Hindlimb muscle (tissue), 1 donor: Measurements from ENCODE around the gene TMEM119. TPM values are rescaled to one million over a fixed set of nuclear protein-coding genes. Genes with fewer than 3 reads are reported as not detected.
A peak's percentile ranks its signal among the peaks of the same experiment; 100 is the strongest.
"Not testable (repeated sequence)": the region's sequence is repeated elsewhere in the genome, so short reads cannot be mapped to it uniquely, and the experiment has no call there.

Experiments
- DNase-seq: peaks from one replicate; pipeline ENCODE4 v3.0.0-alpha.2; 2013
- polyA plus RNA-seq: library from polyadenylated mRNA; unstranded; fragments of 120-200 nt; gene quantifications from one replicate; pipeline ENCODE4 v1.2.1, GENCODE V29; 2013; ENCODE audit not compliant: insufficient read length

The TMEM119 gene
- polyA plus RNA-seq, 1 donor: 30.1 TPM

GRCh38 chr12:108634341-108634751 lies 36.5 kb upstream of the TMEM119 start:
- no peak for DNase-seq

GRCh38 chr12:108633534-108634248 lies 35.8 kb upstream of the TMEM119 start, which contains the start of gene SELPLG:
SELPLG (minus strand) TSS chr12:108633894; CDS start chr12:108624307, 9,587 bp downstream.
- no peak for DNase-seq

- no peak for DNase-seq
Observed at GRCh38 chr12:108633081-108633533, 35.2 kb upstream of the TMEM119 start.

- DNase-seq: not testable (repeated sequence)
Observed at GRCh38 chr12:108631261-108631660, 33.4 kb upstream of the TMEM119 start.

GRCh38 chr12:108630481-108631207 lies 32.8 kb upstream of the TMEM119 start:
- DNase-seq: no peak

- peak; percentile 59 for DNase-seq
Observed at GRCh38 chr12:108629824-108630476, 32.1 kb upstream of the TMEM119 start.

- DNase-seq: no peak
Observed at GRCh38 chr12:108629151-108629550, 31.3 kb upstream of the TMEM119 start.

- DNase-seq: no peak
Observed at GRCh38 chr12:108627134-108627920, 29.4 kb upstream of the TMEM119 start.

- no peak for DNase-seq
Observed at GRCh38 chr12:108625228-108625627, 27.3 kb upstream of the TMEM119 start.

GRCh38 chr12:108623577-108623976 lies 25.7 kb upstream of the TMEM119 start:
- DNase-seq: no peak

- DNase-seq: no peak
Observed at GRCh38 chr12:108622921-108623514, 25.1 kb upstream of the TMEM119 start.

- no peak for DNase-seq
Observed at GRCh38 chr12:108622421-108622820, 24.5 kb upstream of the TMEM119 start.

- DNase-seq: no peak
Observed at GRCh38 chr12:108621161-108621560, 23.3 kb upstream of the TMEM119 start.

- no peak for DNase-seq
Observed at GRCh38 chr12:108620236-108620879, 22.5 kb upstream of the TMEM119 start.

GRCh38 chr12:108619369-108620160 lies 21.7 kb upstream of the TMEM119 start:
- DNase-seq: no peak

- DNase-seq: not testable (repeated sequence)
Observed at GRCh38 chr12:108618953-108619274, 21.0 kb upstream of the TMEM119 start.

- peak; percentile 87 for DNase-seq
Observed at GRCh38 chr12:108618079-108618952, 20.4 kb upstream of the TMEM119 start.

- DNase-seq: no peak
Observed at GRCh38 chr12:108616941-108617858, 19.3 kb upstream of the TMEM119 start.

GRCh38 chr12:108616359-108616758 lies 18.5 kb upstream of the TMEM119 start:
- no peak for DNase-seq
